K562 (cell line): ENCODE measurements around the gene RNF224. TPM values are rescaled to one million over a fixed set of nuclear protein-coding genes. Genes with fewer than 3 reads are reported as not detected.

Experiments used
- HDAC2 ChIP-seq: fragments of 450-650 bp; IDR thresholded peaks from 2 replicates; pipeline ENCODE4 v1.6.1; 2016; ENCODE audit warnings: mild to moderate bottlenecking
- MYC ChIP-seq, 2 experiments: fragments of 250-450 bp in 1 of 2; sonication (Bioruptor Pico) in 1 of 2; IDR thresholded peaks; 2 replicates each; pipeline versions ENCODE4 v1.5.1 to v1.6.1; 2012 to 2021; ENCODE audit warnings: low read depth in 2 of 2, borderline replicate concordance in 1 of 2, improper control_type of control experiment in 1 of 2, low read length in 1 of 2, mild to moderate bottlenecking in 1 of 2, moderate library complexity in 1 of 2
- TOE1 ChIP-seq, 2 experiments: fragments of 450-650 bp in 1 of 2; sonication (generic) in 1 of 2; formaldehyde crosslinking in 1 of 2; IDR thresholded peaks; 2 replicates each; pipeline versions ENCODE4 v1.7.1 to v1.8.0; 2016 to 2022; ENCODE audit warnings: borderline replicate concordance in 2 of 2, mild to moderate bottlenecking in 2 of 2, antibody characterized with exemption in 1 of 2, inconsistent platforms in 1 of 2, low read depth in 1 of 2, missing genetic modification reagents in 1 of 2, moderate library complexity in 1 of 2
- ZSCAN29 ChIP-seq: fragments of 450-650 bp; IDR thresholded peaks from 2 replicates; pipeline ENCODE4 v1.6.1; 2017
- polyA plus RNA-seq, 8 experiments: library from polyadenylated mRNA; depleted of rRNA in 4 of 8; stranded (reverse) in 5 of 8; unstranded in 3 of 8; fragments of >200 nt; fragmentation: Nextera tagmentation in 2 of 8; fragmentation: Illumina TruSeq in 1 of 8; extraction: Ambion mirVana in 2 of 8; extraction: Trizol in 1 of 8; gene quantifications; 2 replicates each; pipeline versions ENCODE4 v1.2.1 to v1.2.3, GENCODE V29; 2011 to 2014; ENCODE audit warnings: inconsistent platforms in 1 of 8, missing spikeins in 1 of 8
- total RNA-seq, 7 experiments: library from RNA; depleted of rRNA in 6 of 7; stranded (reverse); fragments of >200 nt in 6 of 7; fragmentation: Illumina TruSeq in 2 of 7; extraction: Trizol in 2 of 7; gene quantifications; 2 replicates each; pipeline versions ENCODE4 v1.2.1 to v1.2.3, GENCODE V29; 2011 to 2021; ENCODE audit warnings: low replicate concordance in 1 of 7
- TF ChIP-seq, protein P1 (sequence below): fragments of 450-650 bp; formaldehyde crosslinking; IDR thresholded peaks from 2 replicates; pipeline ENCODE4 v1.4.0; 2022; ENCODE audit warnings: missing genetic modification characterization
- TF ChIP-seq, protein P2 (sequence below): fragments of 450-650 bp; IDR thresholded peaks from 2 replicates; pipeline ENCODE4 v1.6.1; 2016

RNF224 gene
- total and polyA plus RNA-seq, 9 of the 15 experiments (the other 6 are each of a cell fraction or from before 2014, with no cell fraction given): not detected

DNA sequence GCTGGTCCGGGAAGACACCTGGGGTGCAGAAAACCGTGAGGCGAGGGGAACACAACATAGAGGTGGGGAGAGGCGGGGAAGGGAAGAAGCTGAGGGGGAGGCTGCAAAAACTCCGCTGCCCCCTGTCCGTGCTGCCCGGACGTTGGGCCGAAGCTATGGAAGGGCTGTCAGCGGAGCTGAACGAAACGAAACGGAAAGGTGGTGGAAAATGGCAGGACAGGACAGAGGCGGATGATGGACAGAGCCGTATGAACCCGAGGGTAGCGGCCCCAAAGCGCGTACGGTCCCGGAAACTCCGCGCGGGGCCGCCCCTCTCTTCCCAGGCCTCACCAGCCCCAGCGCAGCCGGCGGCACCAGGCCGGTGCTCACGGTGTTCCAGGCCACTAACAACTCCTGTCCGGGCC, 39.2 kb upstream of the RNF224 start (continued):
- TF ChIP-seq, protein P1, sequence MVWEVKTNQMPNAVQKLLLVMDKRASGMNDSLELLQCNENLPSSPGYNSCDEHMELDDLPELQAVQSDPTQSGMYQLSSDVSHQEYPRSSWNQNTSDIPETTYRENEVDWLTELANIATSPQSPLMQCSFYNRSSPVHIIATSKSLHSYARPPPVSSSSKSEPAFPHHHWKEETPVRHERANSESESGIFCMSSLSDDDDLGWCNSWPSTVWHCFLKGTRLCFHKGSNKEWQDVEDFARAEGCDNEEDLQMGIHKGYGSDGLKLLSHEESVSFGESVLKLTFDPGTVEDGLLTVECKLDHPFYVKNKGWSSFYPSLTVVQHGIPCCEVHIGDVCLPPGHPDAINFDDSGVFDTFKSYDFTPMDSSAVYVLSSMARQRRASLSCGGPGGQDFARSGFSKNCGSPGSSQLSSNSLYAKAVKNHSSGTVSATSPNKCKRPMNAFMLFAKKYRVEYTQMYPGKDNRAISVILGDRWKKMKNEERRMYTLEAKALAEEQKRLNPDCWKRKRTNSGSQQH (CRISPR knock-in tag): 0 out of 2 replicates have a peak, but pooled peaks have one; percentile 44
- TF ChIP-seq HDAC2 (0 out of 2 replicates have a peak, but pooled peaks have one; percentile 37), TOE1 (IDR thresholded peaks at IDR 0.05; ENCODE audit: borderline replicate concordance) (peak; percentile 55; the same call in 1 of the 2 replicates), TOE1 (CRISPR knock-in tag; IDR thresholded peaks at IDR 0.05; ENCODE audit: borderline replicate concordance, low read depth) (no peak), ZSCAN29 (no peak), MYC (IDR thresholded peaks at IDR 0.05; ENCODE audit: low read depth, low read length) (no peak), MYC (CRISPR knock-in tag; IDR thresholded peaks at IDR 0.05; ENCODE audit: borderline replicate concordance, low read depth) (peak; percentile 36; the same call in 1 of the 2 replicates)
- TF ChIP-seq, protein P2, sequence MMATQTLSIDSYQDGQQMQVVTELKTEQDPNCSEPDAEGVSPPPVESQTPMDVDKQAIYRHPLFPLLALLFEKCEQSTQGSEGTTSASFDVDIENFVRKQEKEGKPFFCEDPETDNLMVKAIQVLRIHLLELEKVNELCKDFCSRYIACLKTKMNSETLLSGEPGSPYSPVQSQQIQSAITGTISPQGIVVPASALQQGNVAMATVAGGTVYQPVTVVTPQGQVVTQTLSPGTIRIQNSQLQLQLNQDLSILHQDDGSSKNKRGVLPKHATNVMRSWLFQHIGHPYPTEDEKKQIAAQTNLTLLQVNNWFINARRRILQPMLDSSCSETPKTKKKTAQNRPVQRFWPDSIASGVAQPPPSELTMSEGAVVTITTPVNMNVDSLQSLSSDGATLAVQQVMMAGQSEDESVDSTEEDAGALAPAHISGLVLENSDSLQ: peak; percentile 37; the same call in 1 of the 2 replicates
